Hypothalamus (tissue), 51 donors: Measurements from ENCODE around the gene SHISA6.

ENCODE experiments used
- DNase-seq, 51 donors: peaks; one replicate each; lab custom pipeline; 2025; lab: John Stamatoyannopoulos, UW

Gene SHISA6

DNA sequence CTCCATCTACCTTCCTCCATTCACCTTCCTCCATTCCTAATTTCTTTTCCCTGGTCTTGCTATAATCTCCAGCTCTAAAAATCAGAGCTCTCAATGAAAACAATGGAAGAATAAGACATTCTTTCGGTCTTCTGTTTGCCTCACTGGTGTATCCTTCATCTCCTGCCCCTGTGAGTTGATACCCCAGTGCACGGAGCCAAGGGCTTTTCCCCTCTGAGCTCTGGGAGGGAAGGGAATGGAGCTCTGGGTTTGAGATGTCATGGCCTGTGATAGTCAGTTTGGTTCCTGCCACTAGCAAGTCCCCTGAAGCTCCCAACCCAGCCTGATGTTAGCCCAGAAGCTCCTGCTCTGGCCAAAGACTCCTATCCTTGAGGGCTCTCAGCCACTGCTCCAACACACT is 320.7 kb downstream of the SHISA6 start:
- no peak for DNase-seq

- DNase-seq = peak in 11 of 51 donors; percentile 7 to 34 (median 11)
Observed at GRCh38 chr17:11564589-11565380, 323.8 kb downstream of the SHISA6 start.

DNA sequence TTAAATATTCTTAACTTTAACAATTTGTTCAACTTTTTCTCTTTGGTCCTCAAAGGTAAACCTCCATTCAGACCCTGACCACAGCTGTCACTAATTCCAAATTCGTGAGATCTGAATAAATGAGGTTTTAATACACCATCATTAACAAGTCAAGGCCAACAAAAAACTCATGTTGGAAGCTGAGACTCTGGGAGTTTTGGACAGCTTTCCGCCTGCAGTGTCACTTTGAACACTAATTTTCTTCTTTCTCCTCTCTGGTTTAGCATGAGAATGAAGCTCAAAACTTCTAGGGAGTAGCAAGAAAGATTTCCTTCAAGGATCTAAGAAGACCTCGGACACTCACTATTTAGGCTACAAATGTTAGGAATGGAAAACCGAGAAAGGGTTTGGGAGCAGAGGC is 324.6 kb downstream of the SHISA6 start:
- no peak for DNase-seq

DNA sequence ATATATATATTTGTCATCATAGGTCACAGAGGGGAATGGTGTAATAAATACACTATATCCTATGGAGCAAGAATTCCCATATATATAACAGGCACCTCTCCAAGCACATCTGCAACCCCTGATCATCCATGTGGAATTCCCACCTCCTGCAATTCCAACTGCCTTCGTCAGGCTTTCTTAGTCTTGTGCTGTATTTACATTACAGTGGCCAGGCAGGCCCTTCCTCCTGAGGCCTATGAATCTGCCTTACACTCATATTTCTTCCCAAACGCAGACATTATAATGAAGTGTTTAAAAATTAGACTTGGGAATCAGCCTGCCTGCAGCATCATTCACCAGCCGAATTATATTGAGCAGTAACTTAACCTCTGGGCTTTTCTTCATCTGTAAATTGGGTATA is 338.0 kb downstream of the SHISA6 start:
- no peak for DNase-seq

DNA sequence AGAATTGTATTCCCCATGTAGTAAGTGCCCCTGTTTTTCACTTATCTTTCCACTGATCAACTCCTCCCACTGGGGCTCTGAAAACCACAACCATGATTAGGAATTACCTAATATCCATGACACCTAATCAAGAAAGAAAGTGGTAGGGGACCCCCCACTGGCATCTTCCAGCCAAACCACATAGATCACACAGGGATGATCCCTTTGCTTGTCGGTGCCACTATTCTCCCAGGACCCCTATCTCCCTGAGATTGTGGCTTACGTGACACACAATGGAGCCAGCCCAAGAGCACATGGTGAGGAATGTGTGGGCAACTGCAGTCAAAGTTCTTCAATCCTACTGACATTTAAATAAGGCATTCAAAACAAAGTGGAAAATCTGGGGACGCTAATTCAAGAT is 339.7 kb downstream of the SHISA6 start:
- no peak for DNase-seq

- no peak for DNase-seq
Observed at GRCh38 chr17:11582217-11582616, 341.2 kb downstream of the SHISA6 start.

- DNase-seq = no peak
Observed at GRCh38 chr17:11583306-11583992, 342.4 kb downstream of the SHISA6 start.

- DNase-seq = no peak
Observed at GRCh38 chr17:11589716-11590115, 348.7 kb downstream of the SHISA6 start.

GRCh38 chr17:11598274-11599221 is 357.5 kb downstream of the SHISA6 start, which contains the start of gene DNAH9:
TSS of gene DNAH9 (plus strand) at chr17:11598470. CDS start at chr17:11598499, 29 bp downstream.
- DNase-seq = peak; percentile 3 to 95 (median 81)

DNA sequence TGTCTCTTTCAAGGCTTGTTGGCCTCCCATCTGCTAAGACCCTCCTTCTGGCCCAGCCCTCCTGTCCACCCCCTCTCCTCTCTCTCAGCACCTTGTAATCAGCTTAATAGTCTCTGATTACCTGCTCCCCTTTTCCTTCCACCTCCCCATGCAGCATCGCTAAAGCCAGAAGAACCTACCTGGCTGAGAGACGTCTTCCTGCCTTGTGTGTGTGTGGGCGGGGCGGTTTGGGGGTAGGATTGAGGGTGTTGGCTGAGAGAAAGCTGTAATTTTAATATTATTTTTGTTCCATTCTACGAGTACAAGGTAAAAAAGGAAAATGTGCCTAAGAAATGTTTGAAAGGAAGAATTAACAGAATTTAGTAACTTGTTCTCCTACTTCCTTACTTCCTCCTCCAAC is 360.6 kb downstream of the SHISA6 start:
- DNase-seq = peak in 1 of 51 donors; percentile 6

- DNase-seq = peak in 3 of 51 donors; percentile 1 to 8 (median 2)
Observed at GRCh38 chr17:11608396-11608795, 367.4 kb downstream of the SHISA6 start.

- DNase-seq = no peak
Observed at GRCh38 chr17:11610999-11611566, 370.1 kb downstream of the SHISA6 start.

GRCh38 chr17:11612956-11613355 is 371.9 kb downstream of the SHISA6 start:
- DNase-seq = no peak
